Stomach (tissue), 9 donors: Measurements from ENCODE around the gene ABR. TPM values are rescaled to one million over a fixed set of nuclear protein-coding genes. Genes with fewer than 3 reads are reported as not detected.
A peak's percentile ranks its signal among the peaks of the same experiment; 100 is the strongest.

ENCODE experiments used
- DNase-seq, 2 donors: peaks; one replicate each; pipeline versions ENCODE4 v3.0.0 to v3.0.0-alpha.2; 2013 to 2019
- H3K27ac ChIP-seq, 5 donors: fragments of 200-600 bp in 4 of 5; sonication (generic) in 4 of 5; one replicate each; pipeline ENCODE4 v1.5.1; 2013 to 2019; ENCODE audit warnings: mild to moderate bottlenecking in 1 of 5, moderate library complexity in 1 of 5
- H3K27me3 ChIP-seq, 3 donors: fragments of 200-600 bp; sonication (generic); one replicate each; pipeline ENCODE4 v1.5.1; 2017 to 2019; ENCODE audit warnings: mixed run types in 1 of 3
- H3K36me3 ChIP-seq, 4 donors: fragments of 200-600 bp; sonication (generic); 1 replicate in 3 of 4; 2 replicates in 1 of 4; pipeline ENCODE4 v1.5.1; 2016 to 2019
- H3K4me1 ChIP-seq, 4 donors: fragments of 200-600 bp; sonication (generic); one replicate each; pipeline ENCODE4 v1.5.1; 2016 to 2019
- H3K4me3 ChIP-seq, 4 donors: fragments of 200-600 bp; sonication (generic) in 3 of 4; one replicate each; pipeline ENCODE4 v1.5.1; 2016 to 2019; ENCODE audit warnings: mild to moderate bottlenecking in 1 of 4
- H3K9me3 ChIP-seq, 4 donors: fragments of 200-600 bp; sonication (generic); one replicate each; pipeline ENCODE4 v1.5.1; 2016 to 2019
- EP300 ChIP-seq: sonication (generic); formaldehyde crosslinking; IDR thresholded peaks from one replicate; pipeline ENCODE4 v1.6.1; 2017; ENCODE audit warnings: antibody characterized with exemption
- POLR2A ChIP-seq, 4 donors: fragments of 450-650 bp; IDR thresholded peaks; one replicate each; pipeline ENCODE4 v1.6.1; 2016; ENCODE audit warnings: antibody characterized with exemption in 4 of 4, control low read depth in 2 of 4, mild to moderate bottlenecking in 1 of 4, moderate library complexity in 1 of 4
- POLR2AphosphoS5 ChIP-seq, 3 donors: sonication (generic); formaldehyde crosslinking; IDR thresholded peaks; one replicate each; pipeline ENCODE4 v1.6.1; 2016; ENCODE audit warnings: antibody characterized with exemption in 3 of 3
- WGBS, 5 donors: extraction: QIAGEN DNeasy Blood & Tissue Kit in 3 of 5; methylation state at CpG; one replicate each; pipeline versions ENCODE4 v1.1.5 to v1.1.7; 2013 to 2018; 5-methylcytosine and 5-hydroxymethylcytosine counted together
- intact Hi-C: fragments of 100-400 bp; cut with DNase I; formaldehyde crosslinking; loops from one replicate; pipeline ENCODE4 v1.15.1; 2023; ENCODE audit warnings: low total_unique reads
- polyA plus RNA-seq, 3 donors: library from polyadenylated mRNA; stranded (reverse); fragments of 200-250 nt; gene quantifications; one replicate each; pipeline ENCODE4 v1.2.3, GENCODE V29; 2013
- total RNA-seq, 5 donors: library from RNA; depleted of rRNA; stranded (reverse); fragments of >200 nt; gene quantifications; one replicate each; pipeline versions ENCODE4 v1.1.0 to v1.2.3, GENCODE V29; 2014 to 2016
- TF ChIP-seq, protein P1 (sequence below), 7 experiments: fragments of 450-650 bp in 4 of 7; fragments of 200-600 bp in 3 of 7; sonication (generic) in 3 of 7; IDR thresholded peaks; one replicate each; pipeline ENCODE4 v1.5.1; 2016 to 2019; ENCODE audit warnings: antibody characterized with exemption in 7 of 7, control low read depth in 2 of 7, mild to moderate bottlenecking in 1 of 7
- donor health status: healthy with polysubstance abuse.
- donor health status: Bipolar disorder and iron deficiency.
- donor health status: healthy.

Gene ABR
- total and polyA plus RNA-seq, 8 donors, result 28.3 to 1,523 (median 73.4) TPM

GRCh38 chr17:1116602-1117001, 63.2 kb downstream of the ABR start:
- intact Hi-C loops, result no loop called here
- H3K27ac ChIP-seq, result peak overlapping the region in 1 of 5 donors; percentile 75
- no peaks in the 10 kb centered on the region for H3K9me3 ChIP-seq
- H3K4me1 ChIP-seq, result peaks cover 19 to 43% (median 33%) of the 10 kb centered on the region in 4 donors
- no peaks in the 10 kb centered on the region for H3K27me3 ChIP-seq
- no peak for TF ChIP-seq POLR2AphosphoS5 (IDR thresholded peaks at IDR 0.05)
- TF ChIP-seq EP300, result no peak
- no peak for TF ChIP-seq POLR2A (IDR thresholded peaks at IDR 0.05)
- TF ChIP-seq, protein P1, sequence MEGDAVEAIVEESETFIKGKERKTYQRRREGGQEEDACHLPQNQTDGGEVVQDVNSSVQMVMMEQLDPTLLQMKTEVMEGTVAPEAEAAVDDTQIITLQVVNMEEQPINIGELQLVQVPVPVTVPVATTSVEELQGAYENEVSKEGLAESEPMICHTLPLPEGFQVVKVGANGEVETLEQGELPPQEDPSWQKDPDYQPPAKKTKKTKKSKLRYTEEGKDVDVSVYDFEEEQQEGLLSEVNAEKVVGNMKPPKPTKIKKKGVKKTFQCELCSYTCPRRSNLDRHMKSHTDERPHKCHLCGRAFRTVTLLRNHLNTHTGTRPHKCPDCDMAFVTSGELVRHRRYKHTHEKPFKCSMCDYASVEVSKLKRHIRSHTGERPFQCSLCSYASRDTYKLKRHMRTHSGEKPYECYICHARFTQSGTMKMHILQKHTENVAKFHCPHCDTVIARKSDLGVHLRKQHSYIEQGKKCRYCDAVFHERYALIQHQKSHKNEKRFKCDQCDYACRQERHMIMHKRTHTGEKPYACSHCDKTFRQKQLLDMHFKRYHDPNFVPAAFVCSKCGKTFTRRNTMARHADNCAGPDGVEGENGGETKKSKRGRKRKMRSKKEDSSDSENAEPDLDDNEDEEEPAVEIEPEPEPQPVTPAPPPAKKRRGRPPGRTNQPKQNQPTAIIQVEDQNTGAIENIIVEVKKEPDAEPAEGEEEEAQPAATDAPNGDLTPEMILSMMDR (IDR thresholded peaks at IDR 0.05), result no peak
- H3K36me3 ChIP-seq, result peaks cover 0 to 3% (median 0%) of the 10 kb centered on the region in 4 donors
- no peak for DNase-seq
- 59 to 80% (median 76%) methylated on average over 11 to 12 of the region's 12 CpGs for WGBS, 5 donors
- no peak overlapping the region for H3K4me3 ChIP-seq

GRCh38 chr17:1112875-1113274, 66.9 kb downstream of the ABR start:
- DNase-seq, result no peak
- H3K27me3 ChIP-seq, result no peaks in the 10 kb centered on the region
- 79 to 97% (median 89%) methylated on average over 6 to 10 of the region's 10 CpGs for WGBS, 5 donors
- H3K36me3 ChIP-seq, result no peaks in the 10 kb centered on the region
- peaks cover 43 to 69% (median 62%) of the 10 kb centered on the region in 4 donors for H3K4me1 ChIP-seq
- no peak overlapping the region for H3K27ac ChIP-seq
- TF ChIP-seq, protein P1 (IDR thresholded peaks at IDR 0.05), result no peak
- TF ChIP-seq EP300, result no peak
- TF ChIP-seq POLR2A (IDR thresholded peaks at IDR 0.05), result no peak
- no peak for TF ChIP-seq POLR2AphosphoS5 (IDR thresholded peaks at IDR 0.05)
- intact Hi-C loops, result no loop called here
- H3K9me3 ChIP-seq, result no peaks in the 10 kb centered on the region
- H3K4me3 ChIP-seq, result no peak overlapping the region

DNA sequence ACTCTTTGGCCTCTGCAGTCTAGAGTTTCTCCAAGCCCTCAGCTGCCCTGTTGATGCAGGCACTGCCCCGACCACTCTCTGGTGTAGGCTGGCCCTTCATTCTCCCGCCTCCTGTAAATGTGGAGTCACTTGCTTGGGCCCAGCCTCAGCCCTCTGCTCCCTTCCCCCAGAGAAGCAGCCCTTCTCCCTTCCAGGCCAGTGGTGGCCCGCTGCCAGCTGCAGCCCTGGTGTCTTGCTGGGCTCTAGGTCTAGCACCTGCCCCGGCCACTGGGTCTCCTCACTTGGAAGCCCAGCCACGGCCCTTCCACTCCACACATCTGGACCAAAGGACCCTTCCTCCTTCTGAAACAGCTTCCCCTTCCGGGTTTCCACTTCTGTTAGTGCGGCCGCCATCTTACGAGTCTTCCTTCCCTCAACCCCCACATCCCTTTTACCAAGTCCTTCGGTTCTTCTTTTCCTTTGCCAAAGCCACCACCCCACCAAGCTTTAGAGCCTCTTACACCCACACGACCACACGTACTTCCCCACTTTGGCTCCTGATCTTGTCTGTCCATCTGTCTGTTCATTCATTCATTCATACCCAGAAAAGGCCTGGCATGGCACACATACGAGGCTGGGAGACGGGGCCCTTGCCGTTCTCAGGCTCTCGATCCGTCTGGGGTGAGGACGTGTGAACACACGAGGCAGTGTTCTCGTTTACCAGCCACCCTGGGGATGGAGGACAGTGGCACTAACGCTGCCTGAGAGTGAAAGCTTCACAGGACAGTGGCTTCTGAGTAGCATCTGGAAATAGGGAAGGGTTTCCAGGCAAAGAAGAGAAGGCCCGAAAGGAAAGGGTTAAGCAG, 68.0 kb downstream of the ABR start:
- intact Hi-C loops, result no loop called here

DNA sequence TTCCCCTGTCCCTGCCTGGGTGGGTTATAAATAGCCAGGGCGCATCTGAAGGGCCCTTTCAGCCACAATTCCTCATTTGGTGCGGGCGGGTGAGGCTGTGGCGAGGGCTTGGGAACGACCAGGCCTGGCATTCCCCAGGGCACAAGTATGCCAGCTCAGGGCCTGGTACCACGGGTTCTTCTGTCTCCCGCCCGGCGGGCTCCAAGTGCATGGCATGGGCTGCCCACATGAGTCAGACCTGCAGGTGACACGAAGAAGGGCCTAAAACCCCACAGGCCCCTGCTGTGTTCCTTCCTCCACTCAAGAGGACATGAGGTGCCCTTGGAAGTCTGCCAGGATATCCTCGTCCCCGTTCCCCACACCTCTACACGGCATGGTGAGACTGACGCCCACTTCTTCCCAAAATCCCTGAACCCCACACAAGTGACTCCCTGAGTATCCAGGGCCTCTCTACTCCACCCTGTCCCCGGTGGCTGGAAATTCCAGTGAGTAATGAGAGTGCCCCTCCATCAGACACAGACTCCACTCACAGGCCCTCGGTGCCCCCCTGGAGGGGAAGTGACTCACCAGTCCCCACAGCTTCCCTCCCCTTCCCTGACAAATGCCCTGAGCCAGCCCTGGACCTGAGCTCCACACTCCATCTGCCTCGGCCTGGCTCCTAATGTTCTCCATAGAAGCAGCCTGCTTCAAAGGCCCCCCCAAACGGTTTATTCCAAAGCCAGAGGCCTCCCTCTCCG, 68.8 kb downstream of the ABR start:
- WGBS, 5 donors, result 43 to 69% (median 56%) methylated on average over 13 to 19 of the region's 19 CpGs
- Histone ChIP-seq H3K9me3 (no peaks in the 10 kb centered on the region), H3K27me3 (no peaks in the 10 kb centered on the region), H3K4me3 (no peak overlapping the region), H3K36me3 (no peaks in the 10 kb centered on the region), H3K4me1 (peaks cover 56 to 81% (median 78%) of the 10 kb centered on the region in 4 donors), H3K27ac (peak overlapping the region; percentile 46 to 96 (median 95))
- TF ChIP-seq, protein P1 (IDR thresholded peaks at IDR 0.05), result no peak
- TF ChIP-seq POLR2AphosphoS5 (IDR thresholded peaks at IDR 0.05), result peak in 1 of 3 donors; percentile 49
- DNase-seq, result peak in 1 of 2 donors; percentile 75
- intact Hi-C loops, result no loop called here

More for the DNA sequence above, 68.0 kb downstream of the ABR start:
- Histone ChIP-seq H3K36me3 (no peaks in the 10 kb centered on the region), H3K27ac (peak overlapping the region; percentile 39 to 96 (median 95)), H3K4me3 (no peak overlapping the region), H3K27me3 (no peaks in the 10 kb centered on the region), H3K9me3 (no peaks in the 10 kb centered on the region), H3K4me1 (peaks cover 54 to 79% (median 72%) of the 10 kb centered on the region in 4 donors)
- WGBS, 5 donors, result 82 to 91% (median 85%) methylated on average over 21 to 22 of the region's 22 CpGs
- TF ChIP-seq POLR2AphosphoS5 (IDR thresholded peaks at IDR 0.05) (no peak), EP300 (no peak), POLR2A (IDR thresholded peaks at IDR 0.05) (no peak)
- TF ChIP-seq, protein P1 (IDR thresholded peaks at IDR 0.05), result no peak
- peak in 1 of 2 donors; percentile 62 for DNase-seq
